SJCRH30 (cell line): ENCODE results near the gene FSTL5. TPM values are rescaled to one million over a fixed set of nuclear protein-coding genes. Genes with fewer than 3 reads are reported as not detected.

ENCODE experiments used
- DNase-seq, 2 experiments: peaks; one replicate each; pipeline ENCODE4 v3.0.0-alpha.2; 2015 to 2020
- H3K27ac ChIP-seq: fragments of 250-450 bp; sonication (Bioruptor Pico); 2 replicates; pipeline ENCODE4 v1.5.1; 2020; ENCODE audit warnings: mild to moderate bottlenecking, moderate library complexity
- H3K27me3 ChIP-seq: fragments of 250-450 bp; sonication (Bioruptor Pico); 2 replicates; pipeline ENCODE4 v1.5.1; 2020; ENCODE audit warnings: mild to moderate bottlenecking, moderate library complexity
- H3K36me3 ChIP-seq: fragments of 250-450 bp; sonication (Bioruptor Pico); 2 replicates; pipeline ENCODE4 v1.5.1; 2020; ENCODE audit warnings: mild to moderate bottlenecking, moderate library complexity
- H3K4me1 ChIP-seq: fragments of 250-450 bp; sonication (Bioruptor Pico); 2 replicates; pipeline ENCODE4 v1.5.1; 2020; ENCODE audit warnings: mild to moderate bottlenecking, moderate library complexity
- H3K4me3 ChIP-seq: fragments of 250-450 bp; sonication (Bioruptor Pico); 2 replicates; pipeline ENCODE4 v1.5.1; 2020; ENCODE audit warnings: mild to moderate bottlenecking, moderate library complexity
- H3K9me3 ChIP-seq: fragments of 250-450 bp; sonication (Bioruptor Pico); replicated peaks from 2 replicates; pipeline ENCODE4 v1.5.1; 2020; ENCODE audit warnings: mild to moderate bottlenecking, moderate library complexity
- total RNA-seq: library from RNA; depleted of rRNA; stranded (reverse); fragments of >200 nt; shearing (Covaris generic); gene quantifications from 2 replicates; pipeline ENCODE4 v1.2.3, GENCODE V29; 2014

Gene FSTL5
- total RNA-seq, 1 experiment from 2014 or later, result 0.02 TPM

GRCh38 chr4:161601011-161601410, 562.8 kb downstream of the FSTL5 start:
- Histone ChIP-seq H3K9me3 (no peaks in the 10 kb centered on the region), H3K27me3 (no peaks in the 10 kb centered on the region), H3K4me1 (no peaks in the 10 kb centered on the region), H3K4me3 (no peak overlapping the region), H3K27ac (no peak overlapping the region), H3K36me3 (no peaks in the 10 kb centered on the region)
- no peak for DNase-seq

DNA sequence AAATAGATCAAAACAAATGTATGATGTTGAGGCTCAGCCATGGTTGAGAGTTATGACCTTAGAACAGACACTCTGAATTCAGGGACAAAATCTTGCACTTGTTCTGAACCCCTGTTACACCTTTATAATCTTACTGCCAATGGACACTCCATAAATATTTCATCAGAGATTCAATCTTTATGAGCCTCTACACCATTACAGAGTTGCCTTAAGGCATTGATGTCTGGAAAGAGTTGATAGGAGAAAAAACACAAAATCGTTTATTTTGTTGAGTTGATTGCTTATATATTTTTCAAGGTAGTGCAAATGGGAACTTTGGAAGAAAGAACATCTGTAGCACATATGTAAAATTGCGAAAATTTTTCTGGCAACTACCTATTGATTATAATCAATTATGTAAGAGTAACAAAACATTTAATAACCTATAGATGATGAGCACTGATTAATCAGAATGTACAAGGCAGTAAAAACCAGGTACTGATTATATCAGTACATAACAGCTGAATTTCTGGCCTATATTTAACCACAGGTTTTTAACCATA, 568.5 kb downstream of the FSTL5 start:
- Histone ChIP-seq H3K27me3 (no peaks in the 10 kb centered on the region), H3K4me3 (no peak overlapping the region), H3K4me1 (no peaks in the 10 kb centered on the region), H3K36me3 (no peaks in the 10 kb centered on the region), H3K27ac (no peak overlapping the region), H3K9me3 (no peaks in the 10 kb centered on the region)
- no peak for DNase-seq

GRCh38 chr4:161585011-161585410, 578.8 kb downstream of the FSTL5 start:
- Histone ChIP-seq H3K27me3 (no peaks in the 10 kb centered on the region), H3K36me3 (no peaks in the 10 kb centered on the region), H3K27ac (no peak overlapping the region), H3K4me1 (no peaks in the 10 kb centered on the region), H3K9me3 (no peaks in the 10 kb centered on the region), H3K4me3 (no peak overlapping the region)
- DNase-seq, result no peak

- no peaks in the 10 kb centered on the region; the same call in 1 of the 2 replicates for H3K4me1 ChIP-seq
- H3K9me3 ChIP-seq, result no peaks in the 10 kb centered on the region
- no peak overlapping the region for H3K27ac ChIP-seq
- DNase-seq, result no peak
- H3K27me3 ChIP-seq, result no peaks in the 10 kb centered on the region
- H3K36me3 ChIP-seq, result no peaks in the 10 kb centered on the region
- no peak overlapping the region for H3K4me3 ChIP-seq
These were observed 580.3 kb downstream of the FSTL5 start for GRCh38 chr4:161583549-161583948.

DNA sequence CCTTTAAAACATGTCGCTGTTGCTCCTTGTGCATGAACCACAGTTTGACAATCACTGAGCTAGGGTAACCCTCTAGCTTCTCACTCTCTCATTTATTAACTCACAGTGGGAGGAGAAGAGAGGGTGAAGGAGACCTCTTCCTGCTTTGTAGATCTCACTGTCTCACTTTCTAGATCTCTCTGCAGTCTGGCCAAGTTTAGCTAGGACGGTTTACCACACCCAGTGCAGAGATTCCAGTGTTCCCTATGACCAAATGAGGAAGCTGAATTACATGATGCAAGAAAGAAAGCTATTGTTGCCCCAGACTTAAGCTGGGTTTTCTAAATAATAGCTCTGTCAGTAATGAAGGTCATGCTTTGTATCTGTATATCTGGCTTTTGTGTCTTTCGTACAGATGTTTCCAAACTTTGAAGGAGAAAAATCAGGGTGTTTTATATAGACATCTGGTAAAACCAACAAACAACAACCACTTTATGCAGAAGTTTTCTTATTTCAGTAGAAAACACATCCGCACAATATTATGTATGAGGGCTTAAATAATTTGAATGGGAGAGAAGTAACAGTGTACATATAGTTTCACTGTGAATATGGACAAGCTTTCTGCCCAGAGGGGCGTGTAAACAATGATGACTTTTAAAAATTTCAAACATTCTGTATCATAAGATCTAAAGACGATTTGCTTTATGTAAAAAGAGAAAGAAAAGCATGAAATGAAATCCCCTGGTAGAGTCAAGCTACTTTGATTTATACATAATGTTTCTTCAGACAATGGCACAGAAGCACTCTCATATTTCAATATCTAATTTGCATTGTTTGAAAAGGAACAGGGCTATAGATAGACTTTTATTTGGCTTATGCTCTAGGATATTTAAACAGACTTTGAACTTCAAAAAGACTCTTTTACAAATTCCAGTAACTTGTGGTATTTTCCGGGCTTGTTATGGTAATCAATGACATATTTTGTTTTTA, 582.3 kb downstream of the FSTL5 start:
- DNase-seq, result no peak
- Histone ChIP-seq H3K27me3 (no peaks in the 10 kb centered on the region), H3K9me3 (no peaks in the 10 kb centered on the region), H3K4me3 (no peak overlapping the region), H3K36me3 (no peaks in the 10 kb centered on the region), H3K27ac (no peak overlapping the region), H3K4me1 (peaks cover 10% of the 10 kb centered on the region)

DNA sequence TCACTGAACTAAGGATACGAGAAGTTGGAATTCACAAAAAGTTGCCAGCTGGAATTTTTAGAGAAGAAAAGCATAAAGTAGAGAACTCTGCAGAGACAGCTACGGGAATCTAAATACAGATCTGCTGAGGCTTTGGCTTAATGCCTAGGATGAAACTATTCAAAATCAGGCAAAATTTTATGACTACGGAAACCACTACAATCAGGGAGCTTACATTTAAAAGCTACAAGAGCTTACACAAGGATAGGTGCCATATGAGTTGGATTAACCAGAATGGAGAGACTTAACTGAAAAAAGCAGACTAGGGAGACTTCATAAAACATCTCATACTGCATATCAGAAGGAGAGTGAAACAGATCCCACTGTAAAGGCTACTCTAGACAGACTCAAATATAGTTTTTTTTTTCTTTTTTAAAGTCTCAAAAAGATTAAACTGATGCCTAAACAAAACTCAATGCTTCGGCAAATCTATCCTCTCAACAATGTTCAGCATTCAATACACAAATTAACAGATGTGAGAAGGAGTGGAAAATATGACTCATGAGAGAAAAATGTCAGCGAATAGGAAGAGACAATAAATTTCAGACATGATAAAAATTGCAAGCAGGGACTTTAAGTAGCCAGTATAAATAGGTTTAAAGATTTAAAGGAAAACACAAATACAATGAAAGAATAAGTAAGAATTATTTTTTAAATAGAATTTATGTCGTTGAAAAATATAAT, 586.1 kb downstream of the FSTL5 start:
- H3K4me3 ChIP-seq, result peak overlapping the region; percentile 46
- H3K36me3 ChIP-seq, result no peaks in the 10 kb centered on the region
- no peaks in the 10 kb centered on the region for H3K9me3 ChIP-seq
- H3K4me1 ChIP-seq, result peaks cover 10% of the 10 kb centered on the region
- H3K27ac ChIP-seq, result peak overlapping the region; percentile 77
- no peaks in the 10 kb centered on the region for H3K27me3 ChIP-seq
- peak; percentile 1 to 59 for DNase-seq

DNA sequence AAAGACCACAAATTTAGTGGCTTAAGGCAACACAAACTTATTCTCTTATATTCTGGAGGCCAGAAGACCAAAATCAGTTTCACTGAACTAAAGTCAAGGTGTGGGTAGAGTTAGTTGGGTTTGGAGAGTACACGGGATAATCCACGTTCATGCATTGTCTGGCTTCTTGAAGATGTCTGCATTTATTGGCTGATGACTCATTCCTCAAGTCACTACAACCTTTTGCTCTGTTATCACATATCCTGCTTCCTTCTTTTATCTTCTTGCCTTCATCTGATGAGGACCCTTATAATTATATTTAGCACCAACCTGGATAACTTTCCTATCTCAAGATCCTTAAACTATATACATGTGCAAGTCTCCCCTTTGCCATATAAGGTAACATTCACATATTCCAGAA, 590.0 kb downstream of the FSTL5 start:
- H3K9me3 ChIP-seq, result no peaks in the 10 kb centered on the region
- no peaks in the 10 kb centered on the region for H3K36me3 ChIP-seq
- H3K27ac ChIP-seq, result no peak overlapping the region
- DNase-seq, result no peak
- peaks cover 10% of the 10 kb centered on the region for H3K4me1 ChIP-seq
- no peaks in the 10 kb centered on the region for H3K27me3 ChIP-seq
- H3K4me3 ChIP-seq, result no peak overlapping the region

GRCh38 chr4:161564230-161564834, 599.5 kb downstream of the FSTL5 start:
- no peak for DNase-seq
- Histone ChIP-seq H3K27me3 (no peaks in the 10 kb centered on the region), H3K4me3 (no peak overlapping the region), H3K9me3 (no peaks in the 10 kb centered on the region), H3K36me3 (no peaks in the 10 kb centered on the region), H3K4me1 (peaks cover 7% of the 10 kb centered on the region), H3K27ac (no peak overlapping the region)

DNA sequence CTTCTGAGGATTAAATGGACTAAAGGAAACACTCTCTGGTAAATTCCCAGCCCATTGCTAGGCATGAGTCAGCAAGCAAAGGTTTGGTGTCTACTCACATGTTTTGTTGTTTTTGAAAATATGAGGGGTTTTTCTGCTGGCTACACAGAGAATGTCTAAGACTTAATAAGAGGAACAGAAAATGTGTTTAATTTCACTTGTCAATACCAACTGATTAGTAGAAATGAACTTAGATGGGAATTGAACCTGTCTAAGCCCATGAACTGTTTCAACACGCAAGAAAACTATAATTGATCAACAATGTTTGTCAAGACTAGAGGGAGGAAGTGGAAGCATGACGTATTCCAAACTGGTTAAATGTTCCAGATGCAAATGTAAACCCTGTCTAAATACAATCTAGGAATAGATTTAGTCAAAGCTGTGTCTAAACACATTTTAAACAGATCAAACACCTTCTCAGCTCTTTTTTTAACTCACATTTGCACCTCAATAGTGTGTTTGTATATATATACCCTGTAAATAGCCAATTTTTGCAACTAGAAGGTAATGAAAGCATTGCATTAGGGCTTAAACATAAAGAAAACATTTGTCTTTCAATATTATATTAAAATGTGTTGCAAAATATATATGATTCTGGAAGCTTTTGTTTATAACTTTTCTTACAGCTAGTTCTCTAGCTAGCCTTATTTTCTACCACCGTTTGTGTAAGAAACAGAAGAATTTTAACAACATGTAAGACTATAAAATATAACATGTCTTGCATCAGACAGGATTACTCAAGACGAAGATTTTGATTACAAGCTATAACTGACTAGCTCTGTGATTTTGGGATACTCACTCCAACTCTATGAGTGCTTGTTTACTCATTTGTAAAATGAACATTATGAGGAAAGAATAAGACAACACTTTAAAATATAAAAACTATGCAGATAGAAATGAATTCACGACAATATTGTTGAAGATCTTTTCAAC, 607.8 kb downstream of the FSTL5 start:
- Histone ChIP-seq H3K27me3 (no peaks in the 10 kb centered on the region), H3K27ac (peak overlapping the region; percentile 59)

DNA sequence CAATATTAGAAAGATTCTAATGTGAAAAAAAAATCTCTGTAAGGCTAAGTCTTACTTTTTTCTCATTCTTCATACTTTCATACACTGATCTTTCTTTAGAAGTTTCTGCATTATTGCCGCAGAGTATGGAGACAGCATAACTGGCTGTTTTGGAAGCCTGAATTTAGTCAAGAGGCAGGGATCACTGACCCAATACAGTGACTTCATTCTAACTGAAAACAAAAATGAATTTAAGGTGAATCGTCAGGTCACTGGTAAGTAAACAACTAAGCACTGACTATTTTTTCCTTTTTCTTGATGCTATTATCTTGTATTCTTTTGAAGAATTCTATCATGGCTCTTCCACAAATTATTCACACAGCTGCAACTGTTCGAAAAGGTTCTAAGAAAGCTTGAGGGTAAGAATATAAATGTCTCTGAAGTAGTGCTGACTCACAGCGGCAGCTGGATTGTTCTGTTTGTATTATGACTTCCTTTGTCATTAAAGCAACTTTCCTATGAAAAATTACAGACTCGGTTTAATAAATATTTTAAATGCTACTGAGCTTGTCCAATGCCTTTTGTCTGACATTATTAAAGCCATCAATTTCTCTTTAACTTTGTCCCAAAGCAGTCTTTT, 609.3 kb downstream of the FSTL5 start:
- Histone ChIP-seq H3K9me3 (no peaks in the 10 kb centered on the region), H3K27me3 (no peaks in the 10 kb centered on the region), H3K27ac (peak overlapping the region; percentile 59), H3K36me3 (no peaks in the 10 kb centered on the region), H3K4me1 (peaks cover 11% of the 10 kb centered on the region), H3K4me3 (peak overlapping the region; percentile 28)
- peak; percentile 2 to 53 for DNase-seq

More for the DNA sequence above, 607.8 kb downstream of the FSTL5 start:
- Histone ChIP-seq H3K9me3 (no peaks in the 10 kb centered on the region), H3K4me1 (peaks cover 11% of the 10 kb centered on the region), H3K36me3 (no peaks in the 10 kb centered on the region), H3K4me3 (no peak overlapping the region)
- peak; percentile 1 to 29 for DNase-seq

DNA sequence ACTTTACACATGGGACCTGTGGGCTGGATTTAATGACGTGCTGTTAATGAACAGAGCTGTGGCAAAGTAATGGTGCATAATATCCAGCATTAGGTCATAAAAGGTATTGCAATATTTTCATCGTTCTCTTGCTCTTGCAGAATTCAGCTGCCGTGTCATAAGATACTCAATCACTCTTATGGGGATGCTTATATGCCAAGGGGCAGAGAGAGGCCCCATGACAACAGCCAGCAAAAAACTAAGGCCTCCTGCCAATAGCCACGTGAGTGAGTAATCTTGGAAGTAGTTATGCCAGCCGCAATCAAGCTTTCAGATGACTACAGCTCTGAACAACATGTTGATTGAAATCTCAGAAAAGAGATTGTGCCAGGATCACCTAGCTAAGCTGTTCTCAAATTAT, 616.9 kb downstream of the FSTL5 start:
- Histone ChIP-seq H3K36me3 (no peaks in the 10 kb centered on the region), H3K9me3 (no peaks in the 10 kb centered on the region), H3K27me3 (no peaks in the 10 kb centered on the region), H3K4me1 (no peaks in the 10 kb centered on the region), H3K27ac (no peak overlapping the region), H3K4me3 (no peak overlapping the region)
- DNase-seq, result peak; percentile 3 to 16

DNA sequence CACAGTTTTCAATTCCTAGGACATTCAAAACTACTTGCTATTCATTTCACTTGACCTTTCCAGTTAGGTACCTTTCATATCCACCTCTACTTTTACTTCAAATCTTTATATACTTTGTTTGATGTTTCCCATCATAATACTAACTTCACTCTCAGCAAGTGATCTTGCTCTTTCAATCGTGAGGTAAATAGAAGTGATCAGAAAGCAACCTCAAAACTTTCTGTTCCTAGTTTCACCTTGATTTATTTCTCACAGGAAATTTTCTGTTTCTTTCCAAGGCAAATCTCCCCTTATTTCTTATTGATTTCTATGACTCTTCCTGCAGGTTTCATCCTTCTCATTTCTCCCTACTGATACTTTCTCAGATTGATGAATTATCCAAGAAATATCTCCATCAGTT, 623.5 kb downstream of the FSTL5 start:
- no peaks in the 10 kb centered on the region for H3K9me3 ChIP-seq
- DNase-seq, result no peak
- H3K4me3 ChIP-seq, result no peak overlapping the region
- no peaks in the 10 kb centered on the region for H3K4me1 ChIP-seq
- H3K27ac ChIP-seq, result no peak overlapping the region
- H3K36me3 ChIP-seq, result no peaks in the 10 kb centered on the region
- H3K27me3 ChIP-seq, result no peaks in the 10 kb centered on the region

GRCh38 chr4:161538941-161539340, 624.9 kb downstream of the FSTL5 start:
- H3K4me3 ChIP-seq, result no peak overlapping the region
- H3K9me3 ChIP-seq, result no peaks in the 10 kb centered on the region
- H3K4me1 ChIP-seq, result no peaks in the 10 kb centered on the region
- H3K27ac ChIP-seq, result no peak overlapping the region
- H3K27me3 ChIP-seq, result no peaks in the 10 kb centered on the region
- H3K36me3 ChIP-seq, result no peaks in the 10 kb centered on the region
- no peak for DNase-seq
